GM19023 (cell line): ENCODE measurements around the gene CKAP5.
A peak's percentile ranks its signal among the peaks of the same experiment; 100 is the strongest.

Source experiments
- ATAC-seq: cut with Tn5 transposase; IDR thresholded peaks from one replicate; pipeline ENCODE4 v1.9.1; 2021; ENCODE audit warnings: mild to moderate bottlenecking, moderate library complexity; ENCODE audit not compliant: unreplicated experiment

The CKAP5 gene

DNA sequence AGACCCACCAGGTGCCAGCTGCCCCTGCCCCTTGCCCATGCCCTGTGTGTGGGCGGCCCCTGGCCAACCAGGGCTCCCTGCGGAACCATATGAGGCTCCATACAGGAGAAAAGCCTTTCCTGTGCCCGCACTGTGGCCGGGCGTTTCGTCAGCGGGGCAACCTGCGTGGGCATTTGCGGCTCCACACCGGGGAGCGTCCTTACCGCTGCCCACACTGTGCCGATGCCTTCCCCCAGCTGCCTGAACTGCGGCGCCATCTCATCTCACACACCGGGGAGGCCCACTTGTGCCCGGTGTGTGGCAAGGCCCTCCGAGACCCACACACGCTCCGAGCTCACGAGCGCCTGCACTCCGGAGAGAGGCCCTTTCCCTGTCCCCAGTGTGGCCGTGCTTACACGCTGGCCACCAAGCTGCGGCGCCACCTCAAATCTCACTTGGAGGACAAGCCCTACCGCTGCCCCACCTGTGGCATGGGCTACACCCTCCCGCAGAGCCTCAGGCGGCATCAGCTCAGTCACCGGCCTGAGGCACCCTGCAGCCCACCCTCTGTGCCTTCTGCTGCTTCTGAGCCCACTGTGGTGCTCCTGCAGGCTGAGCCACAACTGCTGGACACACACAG is 140.9 kb downstream of the CKAP5 start:
- ATAC-seq = no peak

GRCh38 chr11:46701078-46701654 is 144.9 kb downstream of the CKAP5 start:
- no peak for ATAC-seq

- peak; percentile 93 for ATAC-seq
Observed at GRCh38 chr11:46700241-46701077, 145.6 kb downstream of the CKAP5 start, which contains the start of the genes ARHGAP1 and ZNF408. Gene ARHGAP1, minus strand, starts transcription at chr11:46700619. Its CDS starts 4,512 bp downstream, at chr11:46696107. Gene ZNF408, plus strand, starts transcription at chr11:46701031. Its CDS starts 17 bp downstream, at chr11:46701048.

GRCh38 chr11:46698597-46698996 is 147.5 kb downstream of the CKAP5 start:
- ATAC-seq = no peak

DNA sequence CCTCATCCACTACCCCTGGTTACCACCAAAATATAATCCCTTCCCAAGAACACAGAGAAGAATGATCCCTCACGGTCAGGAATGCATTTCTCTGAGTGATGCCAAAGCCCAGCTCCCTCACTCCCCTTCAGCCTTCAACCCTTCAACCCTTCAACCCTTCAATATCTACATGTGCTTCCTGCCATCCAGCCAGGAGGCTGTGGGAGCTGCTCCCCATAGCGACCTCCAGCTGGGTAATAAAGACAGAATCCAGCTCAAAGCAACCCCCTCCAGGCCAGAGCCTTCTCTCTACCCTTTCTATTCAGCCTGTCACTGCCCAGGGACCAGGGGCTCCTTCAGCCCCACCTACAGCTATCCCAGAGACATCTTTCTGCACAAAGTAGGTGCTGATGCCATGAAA is 148.4 kb downstream of the CKAP5 start:
- ATAC-seq = no peak

DNA sequence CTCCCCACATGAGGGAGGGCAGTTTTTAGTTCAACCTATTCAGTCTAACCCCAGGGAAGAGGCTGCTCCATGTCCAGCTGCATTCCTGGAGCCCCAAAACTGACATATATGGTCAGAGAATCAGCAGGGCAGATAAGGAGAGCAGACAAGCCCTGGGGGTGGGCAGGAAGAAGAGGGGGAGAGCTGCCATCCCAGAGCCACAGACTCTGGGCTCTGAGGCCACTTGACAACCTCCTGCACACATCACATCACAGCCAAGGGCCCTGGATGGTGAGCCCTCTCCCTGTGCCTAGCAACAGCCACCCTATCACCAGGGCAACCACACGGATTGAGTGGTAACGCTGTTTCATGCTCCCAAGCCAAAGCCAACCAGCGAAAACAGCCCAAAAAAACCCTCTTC is 148.8 kb downstream of the CKAP5 start:
- no peak for ATAC-seq

DNA sequence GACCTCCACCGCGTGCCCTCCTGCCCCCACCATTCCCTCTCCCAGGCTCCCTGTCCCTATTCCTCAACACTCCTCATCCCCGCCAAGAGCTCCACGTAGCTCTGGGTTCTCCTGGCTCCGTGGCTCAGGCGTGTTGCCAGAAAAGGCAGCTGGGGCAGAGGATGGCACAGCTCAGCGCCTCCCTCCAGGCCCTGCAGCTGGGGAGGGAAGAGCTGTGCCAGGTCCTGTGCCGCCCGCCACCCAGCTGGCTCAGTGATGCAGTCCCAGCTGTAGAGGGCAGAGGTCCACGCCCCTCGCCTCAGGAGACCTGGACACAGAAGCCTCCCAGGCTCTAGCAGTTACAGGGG is 149.9 kb downstream of the CKAP5 start:
- no peak for ATAC-seq

- ATAC-seq = no peak
Observed at GRCh38 chr11:46695345-46696211, 150.5 kb downstream of the CKAP5 start.

DNA sequence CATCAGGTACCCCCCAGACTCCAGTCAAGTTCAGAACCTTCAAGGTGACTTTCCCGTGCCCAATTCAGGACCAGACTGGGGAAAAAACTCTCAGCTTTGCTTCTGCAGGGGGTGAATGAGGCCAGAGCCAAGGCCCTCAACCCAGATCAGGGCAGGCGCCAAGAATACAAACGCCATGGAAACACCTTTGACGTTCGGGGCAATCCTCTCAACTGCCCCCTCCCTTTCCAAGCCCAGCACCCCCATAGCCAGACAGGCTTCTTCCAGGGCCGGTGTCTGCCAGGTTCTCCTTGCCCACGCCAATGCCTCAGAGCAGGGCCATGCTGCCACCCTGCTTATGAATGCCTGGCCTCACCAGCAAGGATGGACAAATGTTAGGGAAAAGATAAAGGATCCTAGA is 151.5 kb downstream of the CKAP5 start:
- no peak for ATAC-seq

- no peak for ATAC-seq
Observed at GRCh38 chr11:46694072-46694471, 152.0 kb downstream of the CKAP5 start.

DNA sequence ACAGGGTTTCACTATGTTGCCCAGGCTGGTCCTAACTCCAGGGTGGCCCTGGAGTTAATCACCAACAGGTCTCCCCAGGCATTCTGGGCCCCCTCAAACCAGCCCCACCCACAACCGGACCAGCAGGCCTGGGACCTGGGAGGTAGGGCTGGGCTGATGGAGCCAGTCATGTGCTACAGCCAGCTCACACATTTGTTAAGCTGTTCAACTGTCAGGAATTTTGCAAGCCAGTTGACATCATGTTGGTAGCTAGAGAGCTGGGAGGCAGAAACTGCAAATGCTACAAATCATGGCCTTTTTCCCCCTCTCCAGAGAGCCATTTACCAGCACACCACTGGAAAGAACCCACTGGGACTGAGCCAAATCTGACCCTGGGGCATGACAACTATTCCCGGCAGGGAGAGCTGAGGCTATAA is 152.5 kb downstream of the CKAP5 start:
- no peak for ATAC-seq
